ENCODE measurements around the gene INPP5J.

- TF ChIP-seq, protein P1, sequence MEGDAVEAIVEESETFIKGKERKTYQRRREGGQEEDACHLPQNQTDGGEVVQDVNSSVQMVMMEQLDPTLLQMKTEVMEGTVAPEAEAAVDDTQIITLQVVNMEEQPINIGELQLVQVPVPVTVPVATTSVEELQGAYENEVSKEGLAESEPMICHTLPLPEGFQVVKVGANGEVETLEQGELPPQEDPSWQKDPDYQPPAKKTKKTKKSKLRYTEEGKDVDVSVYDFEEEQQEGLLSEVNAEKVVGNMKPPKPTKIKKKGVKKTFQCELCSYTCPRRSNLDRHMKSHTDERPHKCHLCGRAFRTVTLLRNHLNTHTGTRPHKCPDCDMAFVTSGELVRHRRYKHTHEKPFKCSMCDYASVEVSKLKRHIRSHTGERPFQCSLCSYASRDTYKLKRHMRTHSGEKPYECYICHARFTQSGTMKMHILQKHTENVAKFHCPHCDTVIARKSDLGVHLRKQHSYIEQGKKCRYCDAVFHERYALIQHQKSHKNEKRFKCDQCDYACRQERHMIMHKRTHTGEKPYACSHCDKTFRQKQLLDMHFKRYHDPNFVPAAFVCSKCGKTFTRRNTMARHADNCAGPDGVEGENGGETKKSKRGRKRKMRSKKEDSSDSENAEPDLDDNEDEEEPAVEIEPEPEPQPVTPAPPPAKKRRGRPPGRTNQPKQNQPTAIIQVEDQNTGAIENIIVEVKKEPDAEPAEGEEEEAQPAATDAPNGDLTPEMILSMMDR (conservative IDR thresholded peaks at IDR 0.05 in 1 of 2, IDR thresholded peaks at IDR 0.05 in 1 of 2; ENCODE audit: low read depth in 1 of 2, low read length in 2 of 2): peak; percentile 87 to 97
- no peak for TF ChIP-seq EZH2 (IDR thresholded peaks at IDR 0.05; ENCODE audit: low read length, missing control alignments)
Measured at GRCh38 chr22:31107178-31107893, 15.4 kb upstream of the INPP5J start, which contains the start of gene SELENOM.

All from fibroblast of lung (primary cell).